Gastrocnemius medialis (tissue), 4 donors: ENCODE measurements around the gene CNOT10.

Experiments used
- CTCF ChIP-seq, 5 experiments: fragments of 450-650 bp in 3 of 5; fragments of 200-600 bp in 2 of 5; sonication (generic) in 2 of 5; IDR thresholded peaks in 4 of 5; conservative IDR thresholded peaks in 1 of 5; 1 replicate in 4 of 5; 2 replicates in 1 of 5; pipeline ENCODE4 v1.5.1; 2016 to 2019; ENCODE audit warnings: antibody characterized with exemption in 5 of 5, mild to moderate bottlenecking in 3 of 5, moderate library complexity in 3 of 5
- POLR2A ChIP-seq, 2 donors: fragments of 450-650 bp; IDR thresholded peaks; one replicate each; pipeline ENCODE4 v1.6.1; 2017; ENCODE audit warnings: antibody characterized with exemption in 2 of 2, mild to moderate bottlenecking in 2 of 2, moderate library complexity in 2 of 2

DNA sequence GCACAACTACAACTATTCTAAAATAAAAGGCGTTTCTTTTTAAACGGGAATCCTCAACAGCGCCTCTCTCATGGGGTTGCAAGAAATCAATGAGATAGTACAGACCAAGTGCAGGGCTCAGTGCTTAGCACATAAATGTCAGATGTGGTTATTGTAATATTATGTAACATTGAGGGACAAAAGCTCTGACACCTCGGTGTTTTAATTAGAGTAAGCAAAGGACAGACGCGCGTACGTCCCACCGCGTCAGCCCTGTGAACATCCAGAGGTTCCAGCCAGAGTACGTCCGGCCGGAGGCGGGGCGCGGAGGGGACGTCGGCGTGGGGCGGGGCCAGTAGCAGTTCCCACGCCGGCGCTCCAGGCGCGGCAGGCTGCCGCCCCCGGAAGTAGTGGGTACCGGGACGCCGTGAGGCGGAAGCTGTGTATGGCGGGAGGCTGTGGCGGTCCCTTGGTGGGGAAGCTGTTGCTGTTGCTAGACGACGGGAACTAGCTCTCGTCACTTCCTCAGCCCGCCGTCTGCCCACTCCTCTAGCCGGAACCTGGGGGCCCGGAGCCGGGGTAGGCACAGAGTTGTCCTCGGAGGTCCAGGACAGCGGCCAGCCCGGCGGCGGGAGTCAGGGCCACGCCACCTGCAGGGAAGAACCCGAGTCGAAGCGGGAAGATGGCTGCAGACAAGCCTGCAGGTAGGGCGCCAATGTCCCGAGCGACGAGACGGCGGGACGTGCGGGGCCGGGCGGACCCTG, at the start of gene CNOT10:
- TF ChIP-seq CTCF (IDR thresholded peaks at IDR 0.05 in 4 of 5, conservative IDR thresholded peaks at IDR 0.05 in 1 of 5) (peak in 2 of 5 experiments; percentile 9 to 38), POLR2A (IDR thresholded peaks at IDR 0.05) (peak in 1 of 2 donors; percentile 64)
